Esophagus muscularis mucosa (tissue), 4 donors: ENCODE measurements around the gene PCDHGC5. TPM values are rescaled to one million over a fixed set of nuclear protein-coding genes. Genes with fewer than 3 reads are reported as not detected.

ENCODE experiments used
- DNase-seq: peaks from one replicate; pipeline ENCODE4 v3.0.0-alpha.2; 2017; ENCODE audit errors: extremely low spot score
- H3K27ac ChIP-seq, 4 donors: fragments of 200-600 bp; sonication (generic); replicated peaks in 1 of 4; 1 replicate in 3 of 4; 2 replicates in 1 of 4; pipeline ENCODE4 v1.5.1; 2016 to 2019; ENCODE audit warnings: mild to moderate bottlenecking in 1 of 4
- H3K27me3 ChIP-seq, 4 donors: fragments of 200-600 bp; sonication (generic); one replicate each; pipeline versions ENCODE4 v1.5.1 to v1.6.0; 2016 to 2019
- H3K36me3 ChIP-seq, 4 donors: fragments of 200-600 bp; sonication (generic); one replicate each; pipeline ENCODE4 v1.5.1; 2016 to 2019
- H3K4me1 ChIP-seq, 4 donors: fragments of 200-600 bp; sonication (generic); one replicate each; pipeline ENCODE4 v1.5.1; 2016 to 2019
- H3K4me3 ChIP-seq, 4 donors: fragments of 200-600 bp; sonication (generic); 1 replicate in 2 of 4; 2 replicates in 2 of 4; pipeline ENCODE4 v1.5.1; 2016 to 2019; ENCODE audit warnings: mild to moderate bottlenecking in 4 of 4, moderate library complexity in 1 of 4
- H3K9me3 ChIP-seq, 4 donors: fragments of 200-600 bp; sonication (generic); 1 replicate in 3 of 4; 2 replicates in 1 of 4; pipeline ENCODE4 v1.5.1; 2016 to 2019
- CTCF ChIP-seq, 3 experiments: fragments of 200-600 bp in 2 of 3; fragments of 450-650 bp in 1 of 3; sonication (generic) in 2 of 3; IDR thresholded peaks; one replicate each; pipeline ENCODE4 v1.5.1; 2017 to 2019; ENCODE audit warnings: antibody characterized with exemption in 3 of 3, mild to moderate bottlenecking in 2 of 3, moderate library complexity in 1 of 3
- EP300 ChIP-seq: sonication (generic); formaldehyde crosslinking; IDR thresholded peaks from one replicate; pipeline ENCODE4 v1.6.1; 2017; ENCODE audit warnings: antibody characterized with exemption
- POLR2A ChIP-seq: fragments of 450-650 bp; IDR thresholded peaks from one replicate; pipeline ENCODE4 v1.6.1; 2017; ENCODE audit warnings: antibody characterized with exemption, moderate library complexity, mild to moderate bottlenecking, low read depth
- POLR2AphosphoS5 ChIP-seq, 2 donors: sonication (generic); formaldehyde crosslinking; IDR thresholded peaks; one replicate each; pipeline ENCODE4 v1.6.1; 2017; ENCODE audit warnings: antibody characterized with exemption in 2 of 2
- WGBS: methylation state at CpG from one replicate; pipeline ENCODE4 v1.1.5; 2018; 5-methylcytosine and 5-hydroxymethylcytosine counted together
- intact Hi-C: fragments of 100-400 bp; cut with DNase I; formaldehyde crosslinking; loops from one replicate; pipeline ENCODE4 v1.15.1; 2023
- total RNA-seq, 4 donors: library from RNA; depleted of rRNA; stranded (reverse); fragments of >200 nt; gene quantifications; one replicate each; pipeline versions ENCODE4 v1.1.0 to v1.2.1, GENCODE V29; 2016

Gene PCDHGC5
- total RNA-seq, 4 donors from 2014 or later = 0.71 to 3.7 (median 1.4) TPM

- WGBS = 100% methylated on average over 1 of the region's 1 CpG
- H3K9me3 ChIP-seq = no peaks in the 10 kb centered on the region
- peaks cover 0 to 47% (median 11%) of the 10 kb centered on the region in 4 donors for H3K36me3 ChIP-seq
- H3K27ac ChIP-seq = no peak overlapping the region
- intact Hi-C loops = no loop called here
- H3K27me3 ChIP-seq = no peaks in the 10 kb centered on the region
- no peak for TF ChIP-seq POLR2A
- no peak for TF ChIP-seq POLR2AphosphoS5 (IDR thresholded peaks at IDR 0.05)
- no peak for TF ChIP-seq CTCF (IDR thresholded peaks at IDR 0.05)
- TF ChIP-seq EP300 = no peak
- no peak overlapping the region for H3K4me3 ChIP-seq
- no peak for DNase-seq
- H3K4me1 ChIP-seq = peaks cover 23 to 28% (median 27%) of the 10 kb centered on the region in 4 donors
Observed at GRCh38 chr5:141532726-141533125, 43.8 kb downstream of the PCDHGC5 start.

- peaks cover 0 to 37% (median 7%) of the 10 kb centered on the region in 4 donors for H3K36me3 ChIP-seq
- no peak overlapping the region for H3K4me3 ChIP-seq
- H3K4me1 ChIP-seq = peaks cover 11 to 17% (median 15%) of the 10 kb centered on the region in 4 donors
- WGBS = 100% methylated on average over 1 of the region's 1 CpG
- no peaks in the 10 kb centered on the region for H3K27me3 ChIP-seq
- TF ChIP-seq CTCF (IDR thresholded peaks at IDR 0.05) (no peak), POLR2A (no peak), POLR2AphosphoS5 (IDR thresholded peaks at IDR 0.05) (no peak)
- DNase-seq = no peak
- intact Hi-C loops = no loop called here
- no peaks in the 10 kb centered on the region for H3K9me3 ChIP-seq
- H3K27ac ChIP-seq = no peak overlapping the region
Observed at GRCh38 chr5:141533897-141534296, 45.0 kb downstream of the PCDHGC5 start.

- TF ChIP-seq EP300 (no peak), POLR2AphosphoS5 (IDR thresholded peaks at IDR 0.05) (no peak), CTCF (IDR thresholded peaks at IDR 0.05) (no peak), POLR2A (no peak)
- intact Hi-C loops = no loop called here
- 97% methylated on average over 4 of the region's 4 CpGs for WGBS
- Histone ChIP-seq H3K4me3 (no peak overlapping the region), H3K36me3 (peaks cover 0 to 37% (median 6%) of the 10 kb centered on the region in 4 donors), H3K27ac (no peak overlapping the region), H3K9me3 (no peaks in the 10 kb centered on the region), H3K4me1 (peaks cover 3 to 10% (median 8%) of the 10 kb centered on the region in 4 donors), H3K27me3 (no peaks in the 10 kb centered on the region)
- no peak for DNase-seq
Observed at GRCh38 chr5:141534492-141535213, 45.8 kb downstream of the PCDHGC5 start.

Other genes with a start within 250 kb of the PCDHGC5 start
- 1 to 10 TPM; 4.0 to 7.0 (median 4.5) TPM for gene PCDHB15, start 243.7 kb upstream of the PCDHGC5 start, total RNA-seq
- gene SLC25A2, start 185.0 kb upstream of the PCDHGC5 start, total RNA-seq = under 1 TPM in 2 of 4 donors, not detected in 2; 0.23 to 0.65 TPM
- 10 to 100 TPM; 44.0 to 65.9 (median 59.1) TPM for gene TAF7, start 168.3 kb upstream of the PCDHGC5 start, total RNA-seq
- 1 to 10 TPM in 1 of 4 donors, under 1 TPM in 3; 0.45 to 1.2 (median 0.76) TPM for gene PCDHGA1, start 158.6 kb upstream of the PCDHGC5 start, total RNA-seq
- 1 to 10 TPM; 2.5 to 5.4 (median 4.0) TPM for gene PCDHGA2, start 150.3 kb upstream of the PCDHGC5 start, total RNA-seq
- 1 to 10 TPM; 1.7 to 2.6 (median 1.8) TPM for gene PCDHGA3, start 145.3 kb upstream of the PCDHGC5 start, total RNA-seq
- 1 to 10 TPM; 2.7 to 5.1 (median 3.0) TPM for gene PCDHGB1, start 139.0 kb upstream of the PCDHGC5 start, total RNA-seq
- 1 to 10 TPM; 3.6 to 7.9 (median 4.6) TPM for gene PCDHGA4, start 134.1 kb upstream of the PCDHGC5 start, total RNA-seq
- gene PCDHGB2, start 129.1 kb upstream of the PCDHGC5 start, total RNA-seq = 1 to 10 TPM; 3.2 to 5.7 (median 4.1) TPM
- gene PCDHGA5, start 124.9 kb upstream of the PCDHGC5 start, total RNA-seq = 1 to 10 TPM; 2.6 to 5.4 (median 4.7) TPM
- 1 to 10 TPM; 2.5 to 7.5 (median 3.8) TPM for gene PCDHGB3, start 118.8 kb upstream of the PCDHGC5 start, total RNA-seq
- gene PCDHGA6, start 115.2 kb upstream of the PCDHGC5 start, total RNA-seq = 1 to 10 TPM; 4.1 to 7.1 (median 5.9) TPM
- gene PCDHGA7, start 106.3 kb upstream of the PCDHGC5 start, total RNA-seq = 1 to 10 TPM; 4.3 to 9.1 (median 6.4) TPM
- gene PCDHGB4, start 101.4 kb upstream of the PCDHGC5 start, total RNA-seq = 1 to 10 TPM; 3.8 to 5.5 (median 4.6) TPM
- gene PCDHGA8, start 96.4 kb upstream of the PCDHGC5 start, total RNA-seq = 1 to 10 TPM; 1.7 to 5.8 (median 3.3) TPM
- 1 to 10 TPM; 4.8 to 10.0 (median 7.8) TPM for gene PCDHGB5, start 91.1 kb upstream of the PCDHGC5 start, total RNA-seq
- 1 to 10 TPM; 3.3 to 8.7 (median 4.9) TPM for gene PCDHGA9, start 86.3 kb upstream of the PCDHGC5 start, total RNA-seq
- 1 to 10 TPM; 6.2 to 8.4 (median 7.4) TPM for gene PCDHGB6, start 81.1 kb upstream of the PCDHGC5 start, total RNA-seq
- gene PCDHGA10, start 76.1 kb upstream of the PCDHGC5 start, total RNA-seq = 1 to 10 TPM; 2.3 to 6.2 (median 4.3) TPM
- 10 to 100 TPM; 13.9 to 18.0 (median 14.4) TPM for gene PCDHGB7, start 71.4 kb upstream of the PCDHGC5 start, total RNA-seq
- gene PCDHGA11, start 68.0 kb upstream of the PCDHGC5 start, total RNA-seq = 1 to 10 TPM; 3.0 to 5.8 (median 4.5) TPM
- gene PCDHGA12, start 58.6 kb upstream of the PCDHGC5 start, total RNA-seq = 10 to 100 TPM in 3 of 4 donors, 1 to 10 TPM in 1; 7.6 to 13.7 (median 11.6) TPM
- 10 to 100 TPM; 56.5 to 81.1 (median 65.5) TPM for gene PCDHGC3, start 13.1 kb upstream of the PCDHGC5 start, total RNA-seq
- 1 to 10 TPM in 3 of 4 donors, under 1 TPM in 1; 0.91 to 3.3 (median 2.0) TPM for gene PCDHGC4, start 4.1 kb upstream of the PCDHGC5 start, total RNA-seq
- gene DIAPH1, start 129.9 kb downstream of the PCDHGC5 start, total RNA-seq = 10 to 100 TPM; 34.1 to 53.0 (median 45.9) TPM
- gene HDAC3, start 147.8 kb downstream of the PCDHGC5 start, total RNA-seq = 10 to 100 TPM; 30.3 to 54.4 (median 44.3) TPM
- 1 to 10 TPM; 1.2 to 5.1 (median 2.6) TPM for gene RELL2, start 147.9 kb downstream of the PCDHGC5 start, total RNA-seq
- 10 to 100 TPM; 10.4 to 21.8 (median 12.9) TPM for gene FCHSD1, start 162.3 kb downstream of the PCDHGC5 start, total RNA-seq
- 1 to 10 TPM; 4.1 to 9.2 (median 7.6) TPM for gene ARAP3, start 193.1 kb downstream of the PCDHGC5 start, total RNA-seq